ENCODE results near the gene LPA. TPM values are rescaled to one million over a fixed set of nuclear protein-coding genes. Genes with fewer than 3 reads are reported as not detected.
"Not testable (repeated sequence)": the region's sequence is repeated elsewhere in the genome, so short reads cannot be mapped to it uniquely, and the experiment has no call there.

LPA gene
- total RNA-seq, 1 donor from 2014 or later = 0.30 TPM

DNA sequence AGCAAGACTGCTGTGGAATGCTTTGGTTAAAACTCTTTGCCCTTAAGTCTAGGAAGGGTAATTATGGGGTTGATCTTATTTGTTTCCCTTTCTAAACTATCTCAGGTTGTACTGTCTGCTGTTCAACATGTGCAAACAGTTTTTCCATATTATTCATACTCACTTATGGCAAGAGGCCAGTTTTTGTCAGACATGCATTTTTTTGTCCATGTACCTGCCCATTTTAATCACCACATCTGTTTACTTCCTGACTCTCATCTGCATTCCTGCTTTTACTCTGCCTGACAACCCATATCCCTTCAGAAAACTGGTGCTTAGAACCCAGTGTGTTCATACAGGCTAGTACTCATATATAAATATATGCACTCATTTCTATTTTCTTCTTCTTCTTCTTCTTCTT, 80.3 kb downstream of the LPA start:
- no peaks in the 10 kb centered on the region for H3K36me3 ChIP-seq
- H3K9me3 ChIP-seq = peaks cover 5% of the 10 kb centered on the region
- H3K27me3 ChIP-seq (ENCODE audit: low read depth) = no peaks in the 10 kb centered on the region
- intact Hi-C loops (cut with DNase I) = no loop called here
- ATAC-seq (no peak), DNase-seq (no peak)
- H3K27ac ChIP-seq = no peak overlapping the region
- TF ChIP-seq, protein P1, sequence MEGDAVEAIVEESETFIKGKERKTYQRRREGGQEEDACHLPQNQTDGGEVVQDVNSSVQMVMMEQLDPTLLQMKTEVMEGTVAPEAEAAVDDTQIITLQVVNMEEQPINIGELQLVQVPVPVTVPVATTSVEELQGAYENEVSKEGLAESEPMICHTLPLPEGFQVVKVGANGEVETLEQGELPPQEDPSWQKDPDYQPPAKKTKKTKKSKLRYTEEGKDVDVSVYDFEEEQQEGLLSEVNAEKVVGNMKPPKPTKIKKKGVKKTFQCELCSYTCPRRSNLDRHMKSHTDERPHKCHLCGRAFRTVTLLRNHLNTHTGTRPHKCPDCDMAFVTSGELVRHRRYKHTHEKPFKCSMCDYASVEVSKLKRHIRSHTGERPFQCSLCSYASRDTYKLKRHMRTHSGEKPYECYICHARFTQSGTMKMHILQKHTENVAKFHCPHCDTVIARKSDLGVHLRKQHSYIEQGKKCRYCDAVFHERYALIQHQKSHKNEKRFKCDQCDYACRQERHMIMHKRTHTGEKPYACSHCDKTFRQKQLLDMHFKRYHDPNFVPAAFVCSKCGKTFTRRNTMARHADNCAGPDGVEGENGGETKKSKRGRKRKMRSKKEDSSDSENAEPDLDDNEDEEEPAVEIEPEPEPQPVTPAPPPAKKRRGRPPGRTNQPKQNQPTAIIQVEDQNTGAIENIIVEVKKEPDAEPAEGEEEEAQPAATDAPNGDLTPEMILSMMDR (IDR thresholded peaks at IDR 0.05) = no peak
- no peak overlapping the region for H3K4me3 ChIP-seq
- H3K4me1 ChIP-seq = no peaks in the 10 kb centered on the region

DNA sequence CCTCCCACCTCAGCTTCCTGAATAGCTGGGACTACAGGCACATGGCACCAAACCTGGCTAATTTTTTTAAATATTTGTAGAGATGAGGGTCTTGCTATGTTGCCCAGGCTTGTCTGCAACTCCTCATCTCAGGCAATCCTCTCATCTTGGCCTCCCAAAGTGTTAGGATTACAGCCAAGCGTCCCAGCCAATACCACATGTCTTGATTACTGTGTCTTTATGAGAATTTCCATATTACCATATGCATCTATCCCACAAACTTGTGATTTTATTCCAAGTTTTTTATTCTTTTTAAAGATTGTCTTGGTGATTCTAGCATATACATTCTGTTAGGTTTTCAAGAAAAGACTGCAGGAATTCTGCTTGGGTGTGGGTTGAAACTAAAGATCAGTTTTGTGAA, 82.7 kb downstream of the LPA start:
- no peak overlapping the region for H3K27ac ChIP-seq
- TF ChIP-seq, protein P1 (IDR thresholded peaks at IDR 0.05) = no peak
- H3K4me3 ChIP-seq = no peak overlapping the region
- H3K9me3 ChIP-seq = peaks cover 5% of the 10 kb centered on the region
- DNase-seq (no peak), ATAC-seq (no peak)
- H3K36me3 ChIP-seq = no peaks in the 10 kb centered on the region
- no peaks in the 10 kb centered on the region for H3K4me1 ChIP-seq
- no peaks in the 10 kb centered on the region for H3K27me3 ChIP-seq (ENCODE audit: low read depth)
- intact Hi-C loops (cut with DNase I) = no loop called here

DNA sequence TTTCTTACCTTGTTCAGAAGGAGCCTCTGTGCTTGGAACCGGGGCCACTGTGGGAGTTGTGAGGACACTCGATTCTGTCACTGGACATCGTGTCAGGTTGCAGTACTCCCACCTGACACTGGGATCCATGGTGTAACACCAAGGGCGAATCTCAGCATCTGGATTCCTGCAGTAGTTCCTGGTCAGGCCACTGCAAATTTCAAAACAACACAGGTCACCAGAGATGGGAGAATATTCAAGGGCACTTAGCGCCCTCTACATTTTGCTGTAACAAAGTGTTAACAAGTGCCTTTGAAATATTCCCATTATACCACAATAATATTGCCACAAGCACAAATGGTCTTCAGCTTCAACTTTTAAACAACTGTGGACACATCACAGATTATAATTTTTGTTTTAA, 85.6 kb downstream of the LPA start:
- H3K36me3 ChIP-seq; H3K9me3 ChIP-seq; ATAC-seq; H3K4me1 ChIP-seq; intact Hi-C loops (cut with DNase I); DNase-seq; H3K4me3 ChIP-seq; H3K27ac ChIP-seq; H3K27me3 ChIP-seq (ENCODE audit: low read depth): not testable (repeated sequence)

DNA sequence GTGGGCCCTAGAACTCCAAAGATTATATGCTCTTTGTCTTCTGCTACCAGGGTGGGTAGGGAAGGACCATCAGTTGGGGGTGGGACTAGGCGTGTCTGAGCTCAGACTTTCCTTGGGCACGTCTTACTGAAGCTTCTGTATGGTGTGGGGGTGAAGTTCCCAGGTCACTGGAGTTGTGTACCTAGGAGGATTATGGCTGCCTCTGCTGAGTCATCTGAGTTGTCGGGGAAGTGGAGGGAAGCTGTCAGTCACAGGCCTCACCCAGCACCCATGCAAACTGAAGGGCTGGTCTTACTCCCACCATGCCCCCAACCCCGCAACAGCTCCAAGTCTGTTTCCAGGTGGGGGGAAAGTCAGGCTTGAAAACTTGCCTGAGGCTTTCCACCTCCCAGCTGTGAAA, 90.1 kb downstream of the LPA start:
- no peak for ATAC-seq

DNA sequence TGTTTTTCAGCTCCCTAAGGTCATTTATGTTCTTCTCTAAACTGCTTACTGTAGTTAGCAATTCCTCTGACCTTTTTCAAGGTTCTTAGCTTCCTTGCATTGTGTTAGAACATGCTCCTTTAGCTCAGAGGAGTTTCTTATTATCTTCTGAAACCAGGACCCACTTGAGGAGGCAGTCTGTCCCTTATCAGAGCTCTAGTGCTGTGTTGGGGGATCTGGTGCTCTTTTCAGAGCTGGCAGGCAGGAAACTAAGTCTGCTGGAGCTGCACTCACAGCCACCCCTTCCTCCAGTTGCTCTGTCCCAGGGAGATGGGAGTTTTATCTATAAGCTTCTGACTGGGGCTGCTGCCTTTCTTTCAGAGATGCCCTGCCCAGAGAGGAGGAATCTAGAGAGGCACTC, 92.9 kb downstream of the LPA start:
- H3K4me1 ChIP-seq; intact Hi-C loops (cut with DNase I); H3K27ac ChIP-seq; H3K27me3 ChIP-seq (ENCODE audit: low read depth); H3K36me3 ChIP-seq; DNase-seq; ATAC-seq; H3K9me3 ChIP-seq; H3K4me3 ChIP-seq: not testable (repeated sequence)

More for the DNA sequence above, 90.1 kb downstream of the LPA start:
- intact Hi-C loops (cut with DNase I) = no loop called here
- DNase-seq = no peak
- no peak overlapping the region for H3K27ac ChIP-seq
- no peaks in the 10 kb centered on the region for H3K36me3 ChIP-seq
- no peaks in the 10 kb centered on the region for H3K27me3 ChIP-seq (ENCODE audit: low read depth)
- TF ChIP-seq, protein P1 (IDR thresholded peaks at IDR 0.05) = no peak
- no peaks in the 10 kb centered on the region for H3K9me3 ChIP-seq
- no peak overlapping the region for H3K4me3 ChIP-seq
- no peaks in the 10 kb centered on the region for H3K4me1 ChIP-seq

DNA sequence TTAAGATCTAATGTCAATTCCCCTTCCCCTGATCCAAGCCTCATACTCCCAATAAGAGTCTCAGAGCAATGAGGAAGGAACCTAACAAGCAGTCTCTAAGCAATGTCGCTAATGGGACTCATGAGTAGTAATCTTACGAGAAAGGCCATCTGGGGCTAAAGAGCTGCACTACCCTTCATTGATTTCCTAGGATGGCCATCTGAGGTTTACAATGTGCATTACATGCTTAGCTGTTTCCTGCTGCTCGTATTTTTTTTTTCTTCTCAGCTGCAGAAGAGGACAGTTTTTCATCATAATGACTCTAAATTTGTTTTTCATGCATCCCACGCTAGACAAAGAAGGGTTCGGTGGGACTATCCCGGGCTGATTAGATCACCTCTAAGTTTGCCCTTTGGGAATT, 119.3 kb downstream of the LPA start:
- intact Hi-C loops (cut with DNase I) = no loop called here
- no peak for DNase-seq
- Histone ChIP-seq H3K4me1 (no peaks in the 10 kb centered on the region), H3K36me3 (no peaks in the 10 kb centered on the region), H3K9me3 (no peaks in the 10 kb centered on the region), H3K4me3 (no peak overlapping the region), H3K27ac (no peak overlapping the region), H3K27me3 (ENCODE audit: low read depth) (no peaks in the 10 kb centered on the region)
- TF ChIP-seq, protein P1 (IDR thresholded peaks at IDR 0.05) = no peak
- ATAC-seq = no peak

DNA sequence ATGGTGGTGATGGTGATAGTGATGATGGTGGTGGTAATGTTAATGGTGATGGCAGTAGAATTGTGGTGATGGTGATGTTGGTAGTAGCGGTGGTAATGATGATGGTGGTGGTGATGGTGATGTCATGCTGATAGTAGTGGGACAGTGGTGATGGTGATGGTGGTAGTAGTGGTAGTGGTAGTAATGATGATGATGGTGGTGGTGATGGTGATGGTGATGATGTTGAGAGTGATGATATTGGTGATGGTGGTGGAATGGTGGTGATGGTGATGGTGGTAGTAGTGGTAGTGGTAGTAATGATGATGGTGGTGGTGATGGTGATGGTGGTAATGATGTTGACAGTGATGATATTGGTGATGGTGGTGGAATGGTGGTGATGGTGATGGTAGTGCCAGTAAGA, 128.8 kb downstream of the LPA start:
- no peak for ATAC-seq
- intact Hi-C loops (cut with DNase I) = no loop called here

More for the DNA sequence above, 128.8 kb downstream of the LPA start:
- no peaks in the 10 kb centered on the region for H3K9me3 ChIP-seq
- H3K4me1 ChIP-seq = no peaks in the 10 kb centered on the region
- no peak overlapping the region for H3K4me3 ChIP-seq
- no peaks in the 10 kb centered on the region for H3K36me3 ChIP-seq
- H3K27ac ChIP-seq = no peak overlapping the region
- TF ChIP-seq, protein P1 (IDR thresholded peaks at IDR 0.05) = no peak
- H3K27me3 ChIP-seq (ENCODE audit: low read depth) = no peaks in the 10 kb centered on the region
- no peak for DNase-seq

All from lower lobe of right lung (tissue), 2 donors.